Activated CD4-positive, alpha-beta T cell treated with anti-CD3 and anti-CD28 coated beads for 36 hours (primary cell): ENCODE results near the gene PDHA1. TPM values are rescaled to one million over a fixed set of nuclear protein-coding genes. Genes with fewer than 3 reads are reported as not detected.
A peak's percentile ranks its signal among the peaks of the same experiment; 100 is the strongest.

ENCODE experiments used
- ATAC-seq: fragments of 200-7000 bp; cut with Tn5 transposase; one replicate; pipeline ENCODE4 v1.10.0; 2021; ENCODE audit warnings: mild to moderate bottlenecking, moderate library complexity
- CTCF ChIA-PET: fragments of 350-600 bp; sonication (Branson Sonifier 250); formaldehyde crosslinking; loops from one replicate; lab custom pipeline; 2021; ENCODE audit warnings: antibody characterized with exemption; lab: Charles Lee
- POLR2A ChIA-PET: fragments of 350-600 bp; sonication (Branson Sonifier 250); formaldehyde crosslinking; loops from one replicate; lab custom pipeline; 2021; ENCODE audit warnings: antibody characterized with exemption, inconsistent platforms; lab: Charles Lee
- DNase-seq: peaks from one replicate; pipeline ENCODE4 v3.0.0-alpha.2; 2020
- H3K27ac Mint-ChIP-seq: one replicate; pipeline ENCODE4 v1.8.0; 2021; ENCODE audit warnings: mixed read lengths
- H3K27me3 Mint-ChIP-seq: one replicate; pipeline ENCODE4 v1.8.0; 2021; ENCODE audit warnings: mixed read lengths
- H3K36me3 Mint-ChIP-seq: one replicate; pipeline ENCODE4 v1.8.0; 2021; ENCODE audit warnings: low read depth, mixed read lengths
- H3K4me1 Mint-ChIP-seq: one replicate; pipeline ENCODE4 v1.8.0; 2021; ENCODE audit warnings: mixed read lengths
- H3K4me3 Mint-ChIP-seq: one replicate; pipeline ENCODE4 v1.8.0; 2021; ENCODE audit warnings: mild to moderate bottlenecking, moderate library complexity, mixed read lengths
- H3K9me3 Mint-ChIP-seq: one replicate; pipeline ENCODE4 v1.8.0; 2021; ENCODE audit warnings: low read depth, mixed read lengths
- intact Hi-C, 2 experiments: fragments of 100-400 bp; cut with DNase I in 1 of 2; cut with micrococcal nuclease in 1 of 2; formaldehyde crosslinking; loops; one replicate each; pipeline versions ENCODE4 v1.14.2 to v1.15.1; 2022 to 2024; cut with DNase I, micrococcal nuclease
- total RNA-seq, 2 experiments: library from RNA; stranded (reverse); gene quantifications; one replicate each; pipeline ENCODE4 v1.2.3, GENCODE V29; 2021

Gene PDHA1
- total RNA-seq, 2 experiments from 2014 or later, result 204 to 217 TPM

GRCh38 chrX:19375546-19375945 is 31.8 kb downstream of the PDHA1 start:
- POLR2A ChIA-PET, result no interaction called here
- Mint-ChIP-seq H3K9me3 (no peaks in the 10 kb centered on the region), H3K27ac (no peak overlapping the region), H3K36me3 (no peaks in the 10 kb centered on the region), H3K4me3 (no peak overlapping the region), H3K4me1 (peaks cover 5% of the 10 kb centered on the region), H3K27me3 (no peaks in the 10 kb centered on the region)
- no peak for DNase-seq
- ATAC-seq, result no peak
- intact Hi-C loops, result no loop called here
- CTCF ChIA-PET, result no interaction called here

DNA sequence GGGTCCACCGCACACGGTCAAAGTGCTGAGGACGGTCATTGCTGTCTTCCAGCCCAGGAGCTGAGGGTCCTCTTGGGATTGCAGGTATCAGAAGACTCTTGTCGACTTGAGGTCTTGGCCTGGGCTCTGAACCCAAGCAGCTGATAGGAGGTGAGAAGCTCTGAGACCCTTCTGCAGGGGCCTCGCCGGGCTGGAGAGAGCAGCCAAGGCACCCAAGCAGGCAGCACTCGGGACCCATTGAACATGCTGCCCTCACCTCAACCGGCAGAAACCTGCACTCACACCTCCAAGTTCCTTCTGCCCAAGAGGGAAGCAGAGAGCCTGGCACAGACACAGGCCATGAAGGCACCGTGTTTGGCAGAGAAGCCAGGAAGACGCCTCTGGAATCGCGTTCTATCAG is 34.1 kb downstream of the PDHA1 start:
- Mint-ChIP-seq H3K36me3 (no peaks in the 10 kb centered on the region), H3K9me3 (no peaks in the 10 kb centered on the region), H3K4me3 (no peak overlapping the region), H3K27ac (no peak overlapping the region), H3K4me1 (peaks cover under 1% of the 10 kb centered on the region), H3K27me3 (no peaks in the 10 kb centered on the region)
- DNase-seq, result no peak
- ChIA-PET POLR2A (no interaction called here), CTCF (interaction anchor here (0.6 to 0.9 kb wide), 2 partner anchors 12 to 383 kb away, joined by 3 read pairs; no protein-coding TSS in a partner anchor)
- intact Hi-C loops, result no loop called here
- ATAC-seq, result no peak

- no peak overlapping the region for H3K27ac Mint-ChIP-seq
- no peak overlapping the region for H3K4me3 Mint-ChIP-seq
- ChIA-PET CTCF (interaction anchor here (0.6 to 1.3 kb wide), 2 partner anchors 137 to 683 kb away, joined by 3 to 4 read pairs; no protein-coding TSS in a partner anchor), POLR2A (no interaction called here)
- DNase-seq (no peak), ATAC-seq (no peak)
- no peaks in the 10 kb centered on the region for H3K27me3 Mint-ChIP-seq
- H3K4me1 Mint-ChIP-seq, result no peaks in the 10 kb centered on the region
- no peaks in the 10 kb centered on the region for H3K9me3 Mint-ChIP-seq
- intact Hi-C loops, result loop anchor here in 1 of 2 experiments (5.0 kb wide), 1 partner anchor 136 kb away; the partner anchor contains the start of gene MAP3K15
- no peaks in the 10 kb centered on the region for H3K36me3 Mint-ChIP-seq
These were observed 37.6 kb downstream of the PDHA1 start for GRCh38 chrX:19381326-19381725.

GRCh38 chrX:19382555-19383145 is 38.9 kb downstream of the PDHA1 start:
- H3K27ac Mint-ChIP-seq, result no peak overlapping the region
- H3K4me1 Mint-ChIP-seq, result no peaks in the 10 kb centered on the region
- peak; percentile 90 for ATAC-seq
- no peak overlapping the region for H3K4me3 Mint-ChIP-seq
- H3K9me3 Mint-ChIP-seq, result no peaks in the 10 kb centered on the region
- ChIA-PET POLR2A (no interaction called here), CTCF (interaction anchor here (0.6 to 1.5 kb wide), 8 partner anchors 15 to 153 kb away, joined by 3 to 6 read pairs (median 4); no protein-coding TSS in a partner anchor)
- no peaks in the 10 kb centered on the region for H3K27me3 Mint-ChIP-seq
- no peaks in the 10 kb centered on the region for H3K36me3 Mint-ChIP-seq
- DNase-seq, result peak; percentile 80
- intact Hi-C loops, result loop anchor here in 1 of 2 experiments (1.0 to 5.0 kb wide), 2 partner anchors 135 to 685 kb away; partner anchors contain the start of gene MAP3K15

DNA sequence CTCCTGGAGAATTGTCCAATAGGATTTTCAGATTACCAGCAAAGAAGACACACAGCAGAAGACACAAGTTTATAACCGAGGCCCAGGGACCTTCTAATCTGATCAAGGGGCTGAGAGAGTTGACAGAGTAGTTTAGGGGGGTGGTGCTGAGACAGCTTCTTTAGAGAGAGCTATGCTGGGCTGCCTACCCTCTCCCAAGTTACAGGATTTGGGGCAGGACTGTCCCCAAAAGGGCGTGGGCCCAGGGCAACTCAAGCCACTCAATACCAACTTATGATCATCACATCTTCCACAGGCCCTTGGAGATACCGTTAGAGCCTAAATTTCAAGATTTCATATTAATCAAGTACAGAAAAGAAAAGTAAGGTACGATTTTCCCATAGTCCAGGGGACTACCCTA is 43.0 kb downstream of the PDHA1 start:
- Mint-ChIP-seq H3K4me1 (no peaks in the 10 kb centered on the region), H3K27me3 (no peaks in the 10 kb centered on the region), H3K9me3 (no peaks in the 10 kb centered on the region), H3K36me3 (no peaks in the 10 kb centered on the region), H3K4me3 (no peak overlapping the region), H3K27ac (no peak overlapping the region)
- no peak for ATAC-seq
- no peak for DNase-seq
- intact Hi-C loops, result no loop called here
- ChIA-PET POLR2A (no interaction called here), CTCF (no interaction called here)

DNA sequence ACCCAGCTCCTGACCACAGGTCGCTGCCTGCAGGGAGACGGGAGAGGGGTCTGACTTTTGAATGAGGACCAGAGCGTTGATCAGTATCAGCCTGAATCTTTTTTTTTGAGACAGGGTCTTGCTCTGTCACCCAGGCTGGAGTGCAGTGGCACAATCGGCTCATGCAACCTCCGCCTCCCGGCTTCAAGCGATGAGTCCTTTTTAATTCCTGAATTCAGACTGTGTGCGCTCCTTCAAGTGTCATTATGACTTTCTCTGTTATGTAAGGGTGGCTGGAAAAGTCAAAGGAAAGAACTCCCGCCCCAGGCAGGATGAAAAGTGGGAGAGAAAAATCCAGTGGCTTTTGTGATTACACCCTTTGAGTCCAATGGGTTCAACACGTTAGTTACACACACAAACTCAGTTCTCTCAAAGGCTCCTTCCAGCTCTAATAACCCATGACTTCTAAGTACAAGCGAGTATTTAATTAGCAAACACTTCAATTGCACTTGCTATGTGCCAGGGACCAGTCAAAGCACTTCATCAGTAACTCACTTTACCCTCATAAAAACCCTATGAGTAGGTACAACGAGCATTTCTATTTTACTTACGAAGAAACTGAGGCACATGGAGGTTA is 44.4 kb downstream of the PDHA1 start:
- no peaks in the 10 kb centered on the region for H3K36me3 Mint-ChIP-seq
- CTCF ChIA-PET, result no interaction called here
- no peak for DNase-seq
- H3K4me1 Mint-ChIP-seq, result no peaks in the 10 kb centered on the region
- POLR2A ChIA-PET, result no interaction called here
- no peaks in the 10 kb centered on the region for H3K27me3 Mint-ChIP-seq
- no peaks in the 10 kb centered on the region for H3K9me3 Mint-ChIP-seq
- no peak overlapping the region for H3K4me3 Mint-ChIP-seq
- intact Hi-C loops, result no loop called here
- H3K27ac Mint-ChIP-seq, result no peak overlapping the region
- no peak for ATAC-seq

- ATAC-seq, result no peak
These were observed 45.0 kb downstream of the PDHA1 start for GRCh38 chrX:19388741-19389140.

GRCh38 chrX:19389227-19389845 is 45.6 kb downstream of the PDHA1 start:
- no peak for DNase-seq
- CTCF ChIA-PET, result interaction anchor here (0.9 kb wide), 2 partner anchors 12 to 516 kb away, joined by 3 to 4 read pairs; no protein-coding TSS in a partner anchor
- Mint-ChIP-seq H3K27me3 (no peaks in the 10 kb centered on the region), H3K9me3 (no peaks in the 10 kb centered on the region), H3K36me3 (no peaks in the 10 kb centered on the region), H3K27ac (no peak overlapping the region), H3K4me1 (no peaks in the 10 kb centered on the region), H3K4me3 (no peak overlapping the region)
- intact Hi-C loops, result no loop called here
- no peak for ATAC-seq
- POLR2A ChIA-PET, result interaction anchor here (0.6 kb wide), 1 partner anchor 146 kb away, joined by 3 read pairs; no protein-coding TSS in a partner anchor

More at GRCh38 chrX:19388741-19389140, 45.0 kb downstream of the PDHA1 start:
- Mint-ChIP-seq H3K9me3 (no peaks in the 10 kb centered on the region), H3K36me3 (no peaks in the 10 kb centered on the region), H3K27me3 (no peaks in the 10 kb centered on the region), H3K27ac (no peak overlapping the region), H3K4me3 (no peak overlapping the region), H3K4me1 (no peaks in the 10 kb centered on the region)
- no peak for DNase-seq
- ChIA-PET POLR2A (no interaction called here), CTCF (interaction anchor here (0.9 kb wide), 1 partner anchor 516 kb away, joined by 4 read pairs; no protein-coding TSS in a partner anchor)
- intact Hi-C loops, result no loop called here

DNA sequence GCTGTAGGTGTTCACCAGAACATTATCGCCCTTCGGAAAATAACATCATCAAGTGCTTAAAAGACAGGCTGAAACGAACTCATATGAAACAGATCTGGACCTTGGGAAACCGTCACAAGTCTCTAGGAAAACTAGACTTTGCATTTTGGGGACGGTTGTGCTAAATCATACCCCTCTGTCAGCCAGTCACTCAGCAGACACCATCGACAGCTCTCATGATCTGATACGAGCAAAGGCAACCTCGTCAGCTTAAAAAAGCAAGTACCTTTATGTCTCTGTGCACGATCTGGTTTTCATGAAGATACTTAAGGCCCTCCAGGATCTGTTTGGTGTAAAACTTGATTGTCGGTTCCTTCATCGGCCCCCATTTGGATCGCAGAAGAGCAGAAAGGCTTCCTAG is 48.4 kb downstream of the PDHA1 start:
- H3K27me3 Mint-ChIP-seq, result no peaks in the 10 kb centered on the region
- no peaks in the 10 kb centered on the region for H3K4me1 Mint-ChIP-seq
- H3K4me3 Mint-ChIP-seq, result no peak overlapping the region
- intact Hi-C loops, result no loop called here
- H3K9me3 Mint-ChIP-seq, result no peaks in the 10 kb centered on the region
- ChIA-PET POLR2A (no interaction called here), CTCF (interaction anchor here (0.6 kb wide), 2 partner anchors 742 to 997 kb away, joined by 3 read pairs; no protein-coding TSS in a partner anchor)
- H3K27ac Mint-ChIP-seq, result no peak overlapping the region
- H3K36me3 Mint-ChIP-seq, result no peaks in the 10 kb centered on the region
- ATAC-seq (no peak), DNase-seq (no peak)

DNA sequence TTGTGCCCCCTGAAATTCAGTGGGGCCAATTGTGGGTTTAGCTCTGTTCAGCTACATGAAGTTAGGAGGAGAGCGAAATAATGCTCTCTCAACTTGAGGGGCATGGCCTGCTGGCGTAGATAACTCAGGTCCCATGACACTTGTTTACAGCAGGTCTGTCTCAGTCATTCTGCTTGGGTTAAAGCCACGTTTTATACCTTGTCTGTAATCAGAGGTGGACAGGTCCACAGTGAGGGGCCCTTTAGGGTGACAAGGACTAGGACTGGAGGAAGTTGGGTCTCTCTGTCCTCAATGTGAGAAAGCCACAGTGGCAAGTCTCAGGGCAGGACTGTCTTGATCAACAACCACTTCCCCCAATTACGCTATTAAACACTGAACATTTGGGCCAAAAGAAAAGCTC is 49.0 kb downstream of the PDHA1 start:
- ChIA-PET POLR2A (no interaction called here), CTCF (interaction anchor here (0.6 kb wide), 2 partner anchors 743 to 997 kb away, joined by 3 read pairs; no protein-coding TSS in a partner anchor)
- Mint-ChIP-seq H3K4me1 (no peaks in the 10 kb centered on the region), H3K27ac (no peak overlapping the region), H3K27me3 (no peaks in the 10 kb centered on the region), H3K9me3 (no peaks in the 10 kb centered on the region), H3K4me3 (no peak overlapping the region), H3K36me3 (no peaks in the 10 kb centered on the region)
- intact Hi-C loops, result no loop called here
- DNase-seq (no peak), ATAC-seq (no peak)

DNA sequence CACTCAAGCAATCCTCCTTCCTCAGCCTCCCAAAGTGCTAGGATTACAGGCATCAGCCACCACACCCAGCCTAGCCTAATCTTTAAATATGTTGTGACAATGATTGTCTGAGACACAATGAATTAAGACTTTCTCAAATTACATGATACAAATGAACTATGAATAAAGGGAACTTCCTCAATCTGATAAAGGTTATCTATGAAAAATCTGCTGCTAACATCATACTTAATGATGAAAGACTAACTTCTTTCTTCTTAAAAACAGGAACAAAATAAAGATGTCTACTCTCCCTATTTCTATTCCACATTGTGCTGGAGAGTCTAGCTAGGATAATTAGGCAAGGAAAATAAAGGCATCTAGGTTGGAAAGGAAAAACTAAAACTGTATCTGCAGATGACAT is 60.0 kb downstream of the PDHA1 start:
- no peak overlapping the region for H3K27ac Mint-ChIP-seq
- peaks cover 4% of the 10 kb centered on the region for H3K27me3 Mint-ChIP-seq
- no peaks in the 10 kb centered on the region for H3K36me3 Mint-ChIP-seq
- H3K9me3 Mint-ChIP-seq, result no peaks in the 10 kb centered on the region
- no peak overlapping the region for H3K4me3 Mint-ChIP-seq
- no peak for ATAC-seq
- ChIA-PET CTCF (interaction anchor here (1.5 kb wide), 1 partner anchor 128 kb away, joined by 3 read pairs; no protein-coding TSS in a partner anchor), POLR2A (no interaction called here)
- no peaks in the 10 kb centered on the region for H3K4me1 Mint-ChIP-seq
- DNase-seq, result no peak
- intact Hi-C loops, result no loop called here
